SK-N-SH (cell line): ENCODE measurements around the gene MAPK12. TPM values are rescaled to one million over a fixed set of nuclear protein-coding genes. Genes with fewer than 3 reads are reported as not detected.

Source experiments
- CTCF ChIA-PET: fragments of 300-600, 350-600 bp; formaldehyde crosslinking; extraction: SDS; loops from one replicate; lab custom pipeline; 2021; lab: Yijun Ruan, JAX
- POLR2A ChIA-PET: fragments of 350-600 bp; sonication (Branson Sonifier 250); formaldehyde crosslinking; extraction: SDS; loops from one replicate; lab custom pipeline; 2020; ENCODE audit warnings: antibody characterized with exemption, inconsistent platforms; lab: Yijun Ruan, JAX
- DNase-seq: peaks from one replicate; pipeline ENCODE4 v3.0.0; 2012
- H2AFZ ChIP-seq: fragments of 200-600 bp; sonication (generic); 2 replicates; pipeline ENCODE4 v1.8.1; 2016; ENCODE audit warnings: antibody characterized with exemption, mild to moderate bottlenecking, low read depth
- H3F3A ChIP-seq: fragments of 200-600 bp; sonication (generic); replicated peaks from 2 replicates; pipeline ENCODE3; 2016; ENCODE audit warnings: antibody characterized with exemption, mild to moderate bottlenecking; ENCODE audit not compliant: insufficient read depth
- H3K27ac ChIP-seq, 2 experiments: fragments of 200-500 bp in 1 of 2; fragments of 200-600 bp in 1 of 2; sonication (Bioruptor generic) in 1 of 2; sonication (generic), shearing (Covaris generic) in 1 of 2; 2 replicates each; pipeline versions ENCODE4 v1.5.1 to v1.6.1; 2014 to 2016; ENCODE audit warnings: low read depth in 2 of 2, inconsistent platforms in 1 of 2, low read length in 1 of 2, mild to moderate bottlenecking in 1 of 2, mixed read lengths in 1 of 2
- H3K27me3 ChIP-seq: fragments of 200-600 bp; sonication (generic), shearing (Covaris generic); 2 replicates; pipeline ENCODE4 v1.6.1; 2016; ENCODE audit warnings: mixed run types; ENCODE audit not compliant: insufficient read depth
- H3K36me3 ChIP-seq, 2 experiments: fragments of 200-500 bp in 1 of 2; fragments of 200-600 bp in 1 of 2; sonication (Bioruptor generic) in 1 of 2; sonication (generic) in 1 of 2; replicated peaks in 1 of 2; 2 replicates each; pipeline versions ENCODE3 to v1.5.1; 2014 to 2016; ENCODE audit warnings: low read length in 1 of 2, mild to moderate bottlenecking in 1 of 2; ENCODE audit not compliant: insufficient read depth in 2 of 2, control insufficient read depth in 1 of 2
- H3K4me1 ChIP-seq, 2 experiments: fragments of 200-500 bp in 1 of 2; fragments of 200-600 bp in 1 of 2; sonication (Bioruptor generic) in 1 of 2; sonication (generic), shearing (Covaris generic) in 1 of 2; 2 replicates each; pipeline versions ENCODE4 v1.5.1 to v1.6.1; 2014 to 2016; ENCODE audit warnings: low read depth in 1 of 2, low read length in 1 of 2, mixed run types in 1 of 2; ENCODE audit not compliant: insufficient read depth in 2 of 2, control insufficient read depth in 1 of 2
- H3K4me2 ChIP-seq: fragments of 200-600 bp; sonication (generic), shearing (Covaris generic); 2 replicates; pipeline ENCODE4 v1.6.1; 2017; ENCODE audit warnings: mixed run types
- H3K4me3 ChIP-seq, 2 experiments: fragments of 200-500 bp in 1 of 2; fragments of 200-600 bp in 1 of 2; sonication (Bioruptor generic) in 1 of 2; sonication (generic), shearing (Covaris generic) in 1 of 2; 2 replicates each; pipeline versions ENCODE4 v1.5.1 to v1.8.1; 2014 to 2016; ENCODE audit warnings: low read depth in 2 of 2, inconsistent platforms in 1 of 2, low read length in 1 of 2, mild to moderate bottlenecking in 1 of 2, mixed read lengths in 1 of 2, moderate library complexity in 1 of 2
- H3K79me2 ChIP-seq: fragments of 200-600 bp; sonication (generic); 2 replicates; pipeline ENCODE4 v1.8.1; 2017; ENCODE audit warnings: mild to moderate bottlenecking; ENCODE audit not compliant: insufficient read depth
- H3K9ac ChIP-seq: fragments of 200-600 bp; sonication (generic); 2 replicates; pipeline ENCODE4 v1.6.1; 2017; ENCODE audit warnings: mixed run types
- H3K9me2 ChIP-seq: fragments of 200-600 bp; sonication (generic); 2 replicates; pipeline ENCODE4 v1.6.1; 2017; ENCODE audit warnings: mixed run types
- H3K9me3 ChIP-seq: fragments of 200-600 bp; sonication (generic); 2 replicates; pipeline ENCODE4 v1.6.1; 2017; ENCODE audit warnings: mixed run types, mild to moderate bottlenecking, moderate library complexity
- H4K20me1 ChIP-seq: fragments of 200-600 bp; sonication (generic); 2 replicates; pipeline ENCODE4 v1.6.1; 2017; ENCODE audit warnings: mild to moderate bottlenecking, mixed run types; ENCODE audit not compliant: insufficient read depth
- CHD2 ChIP-seq: fragments of 150-350 bp; IDR thresholded peaks from 2 replicates; pipeline ENCODE4 v1.6.1; 2018; ENCODE audit warnings: low read length; ENCODE audit not compliant: partially characterized antibody
- CTCF ChIP-seq: fragments of 200-600 bp; sonication (generic); IDR thresholded peaks from 2 replicates; pipeline ENCODE4 v1.6.1; 2017; ENCODE audit warnings: antibody characterized with exemption, mild to moderate bottlenecking, moderate library complexity
- ELF1 ChIP-seq: IDR thresholded peaks from 2 replicates; pipeline ENCODE4 v1.4.0; 2012
- EZH2phosphoT487 ChIP-seq: fragments of 200-600 bp; sonication (generic); IDR thresholded peaks from 2 replicates; pipeline ENCODE4 v1.6.1; 2017; ENCODE audit warnings: low read depth, mixed run types, mild to moderate bottlenecking, antibody characterized with exemption, moderate library complexity, borderline replicate concordance
- FOSL2 ChIP-seq: IDR thresholded peaks from 2 replicates; pipeline ENCODE4 v1.4.0; 2012; ENCODE audit warnings: low read depth, mild to moderate bottlenecking, moderate library complexity, borderline replicate concordance
- FOXM1 ChIP-seq: IDR thresholded peaks from 2 replicates; pipeline ENCODE4 v1.4.0; 2012; ENCODE audit warnings: low read depth, mild to moderate bottlenecking
- GATA2 ChIP-seq: sonication (generic); formaldehyde crosslinking; IDR thresholded peaks from 2 replicates; pipeline ENCODE4 v1.5.0; 2020; ENCODE audit warnings: mild to moderate bottlenecking, missing genetic modification reagents
- JUND ChIP-seq: IDR thresholded peaks from 2 replicates; pipeline ENCODE4 v1.4.0; 2012
- MXI1 ChIP-seq: IDR thresholded peaks from 2 replicates; pipeline ENCODE4 v1.6.1; 2012; ENCODE audit warnings: mild to moderate bottlenecking, low read depth, low read length, improper control_type of control experiment
- NFIC ChIP-seq: IDR thresholded peaks from 2 replicates; pipeline ENCODE4 v1.4.0; 2012; ENCODE audit warnings: borderline replicate concordance
- NRF1 ChIP-seq: IDR thresholded peaks from 2 replicates; pipeline ENCODE4 v1.6.1; 2012; ENCODE audit warnings: low read depth, mild to moderate bottlenecking, low read length
- POLR2AphosphoS5 ChIP-seq: IDR thresholded peaks from 2 replicates; pipeline ENCODE4 v1.6.1; 2012; ENCODE audit warnings: low read depth, low read length
- RAD21 ChIP-seq: IDR thresholded peaks from 2 replicates; pipeline ENCODE4 v1.6.1; 2012; ENCODE audit warnings: mild to moderate bottlenecking, low read length
- RCOR1 ChIP-seq: fragments of 150-350 bp; IDR thresholded peaks from 2 replicates; pipeline ENCODE4 v1.6.1; 2017; ENCODE audit warnings: antibody characterized with exemption, low read length
- REST ChIP-seq: IDR thresholded peaks from 2 replicates; pipeline ENCODE4 v1.6.1; 2012; ENCODE audit warnings: mild to moderate bottlenecking, low read depth, low read length, moderate library complexity
- SIN3A ChIP-seq: IDR thresholded peaks from 2 replicates; pipeline ENCODE4 v1.6.1; 2012; ENCODE audit warnings: low read depth, mild to moderate bottlenecking, low read length, moderate library complexity, borderline replicate concordance
- TCF12 ChIP-seq: IDR thresholded peaks from 2 replicates; pipeline ENCODE4 v1.4.0; 2012
- TEAD4 ChIP-seq: IDR thresholded peaks from 2 replicates; pipeline ENCODE4 v1.4.0; 2012; ENCODE audit warnings: mild to moderate bottlenecking, borderline replicate concordance; ENCODE audit not compliant: insufficient read depth
- WGBS: methylation state at CpG from one replicate; pipeline ENCODE4 v1.1.6; 2017; ENCODE audit warnings: low lambda C conversion rate; 5-methylcytosine and 5-hydroxymethylcytosine counted together
- polyA plus RNA-seq, 3 experiments: library from polyadenylated mRNA; depleted of rRNA; stranded (reverse); fragments of >200 nt; gene quantifications; 2 replicates each; pipeline ENCODE4 v1.2.3, GENCODE V29; 2012
- TF ChIP-seq, protein P1 (sequence below): IDR thresholded peaks from 2 replicates; pipeline ENCODE4 v1.4.0; 2012; ENCODE audit warnings: low read depth, borderline replicate concordance

MAPK12 gene
- polyA plus RNA-seq, 1 of the 3 experiments (the other 2 are of a cell fraction), result 118 TPM

GRCh38 chr22:50286701-50287318 is 25.3 kb upstream of the MAPK12 start:
- Histone ChIP-seq H3K4me2 (no peak overlapping the region), H3K79me2 (peaks cover 54% of the 10 kb centered on the region), H3K36me3 (peaks cover 16 to 70% of the 10 kb centered on the region in 2 experiments), H3K4me1 (peaks cover 0 to 9% of the 10 kb centered on the region in 2 experiments; a peak in 1 of 4 replicates), H2AFZ (no peak overlapping the region), H3K27me3 (no peaks in the 10 kb centered on the region), H3F3A (no peaks in the 10 kb centered on the region), H3K9ac (no peak overlapping the region), H4K20me1 (peaks cover 62% of the 10 kb centered on the region), H3K9me3 (no peaks in the 10 kb centered on the region), H3K27ac (no peak overlapping the region), H3K4me3 (no peak overlapping the region), H3K9me2 (no peaks in the 10 kb centered on the region)
- no peak for DNase-seq
- ChIA-PET POLR2A (no interaction called here), CTCF (no interaction called here)
- TF ChIP-seq NFIC (no peak), TEAD4 (no peak), GATA2 (CRISPR knock-in tag) (no peak), CTCF (no peak), EZH2phosphoT487 (no peak), SIN3A (no peak), JUND (no peak)
- WGBS, result 100% methylated on average over 4 of the region's 40 CpGs

GRCh38 chr22:50286275-50286674 is 24.8 kb upstream of the MAPK12 start:
- Histone ChIP-seq H3K79me2 (peaks cover 49% of the 10 kb centered on the region), H3K4me2 (no peak overlapping the region), H3K9ac (no peak overlapping the region), H3K4me1 (peaks cover 0 to 9% of the 10 kb centered on the region in 2 experiments; a peak in 1 of 4 replicates), H3K27ac (no peak overlapping the region), H4K20me1 (peaks cover 57% of the 10 kb centered on the region), H2AFZ (no peak overlapping the region), H3K36me3 (peaks cover 17 to 75% of the 10 kb centered on the region in 2 experiments), H3K4me3 (no peak overlapping the region), H3K9me2 (no peaks in the 10 kb centered on the region), H3K9me3 (no peaks in the 10 kb centered on the region), H3F3A (no peaks in the 10 kb centered on the region), H3K27me3 (no peaks in the 10 kb centered on the region)
- 94% methylated on average over 3 of the region's 21 CpGs for WGBS
- CTCF ChIA-PET, result interaction anchor here (0.6 kb wide), 1 partner anchor 10 kb away, joined by 3 read pairs; no protein-coding TSS in a partner anchor
- POLR2A ChIA-PET, result no interaction called here
- TF ChIP-seq FOSL2 (no peak), GATA2 (CRISPR knock-in tag) (no peak), MXI1 (no peak), JUND (no peak), RAD21 (no peak), NRF1 (no peak), TCF12 (no peak), ELF1 (no peak), FOXM1 (no peak), POLR2AphosphoS5 (no peak), REST (no peak), CHD2 (no peak), RCOR1 (no peak)
- TF ChIP-seq, protein P1, sequence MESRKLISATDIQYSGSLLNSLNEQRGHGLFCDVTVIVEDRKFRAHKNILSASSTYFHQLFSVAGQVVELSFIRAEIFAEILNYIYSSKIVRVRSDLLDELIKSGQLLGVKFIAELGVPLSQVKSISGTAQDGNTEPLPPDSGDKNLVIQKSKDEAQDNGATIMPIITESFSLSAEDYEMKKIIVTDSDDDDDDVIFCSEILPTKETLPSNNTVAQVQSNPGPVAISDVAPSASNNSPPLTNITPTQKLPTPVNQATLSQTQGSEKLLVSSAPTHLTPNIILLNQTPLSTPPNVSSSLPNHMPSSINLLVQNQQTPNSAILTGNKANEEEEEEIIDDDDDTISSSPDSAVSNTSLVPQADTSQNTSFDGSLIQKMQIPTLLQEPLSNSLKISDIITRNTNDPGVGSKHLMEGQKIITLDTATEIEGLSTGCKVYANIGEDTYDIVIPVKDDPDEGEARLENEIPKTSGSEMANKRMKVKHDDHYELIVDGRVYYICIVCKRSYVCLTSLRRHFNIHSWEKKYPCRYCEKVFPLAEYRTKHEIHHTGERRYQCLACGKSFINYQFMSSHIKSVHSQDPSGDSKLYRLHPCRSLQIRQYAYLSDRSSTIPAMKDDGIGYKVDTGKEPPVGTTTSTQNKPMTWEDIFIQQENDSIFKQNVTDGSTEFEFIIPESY, result no peak
- no peak for DNase-seq
